CD4-positive, alpha-beta T cell treated with Interleukin-17A for 4 hours (primary cell): ENCODE data around the gene DYNC2LI1.

Experiments
- DNase-seq: peaks from one replicate; pipeline ENCODE4 v3.0.0-alpha.2; 2020; ENCODE audit warnings: mixed read lengths

The DYNC2LI1 gene

GRCh38 chr2:43764086-43764705, 9.6 kb upstream of the DYNC2LI1 start:
- DNase-seq: no peak

- DNase-seq: no peak
Measured at GRCh38 chr2:43766006-43766405, 7.8 kb upstream of the DYNC2LI1 start.

- no peak for DNase-seq
Measured at GRCh38 chr2:43774617-43775016, 778 bp downstream of the DYNC2LI1 start.

GRCh38 chr2:43776324-43776723, 2.5 kb downstream of the DYNC2LI1 start:
- DNase-seq: no peak

DNA sequence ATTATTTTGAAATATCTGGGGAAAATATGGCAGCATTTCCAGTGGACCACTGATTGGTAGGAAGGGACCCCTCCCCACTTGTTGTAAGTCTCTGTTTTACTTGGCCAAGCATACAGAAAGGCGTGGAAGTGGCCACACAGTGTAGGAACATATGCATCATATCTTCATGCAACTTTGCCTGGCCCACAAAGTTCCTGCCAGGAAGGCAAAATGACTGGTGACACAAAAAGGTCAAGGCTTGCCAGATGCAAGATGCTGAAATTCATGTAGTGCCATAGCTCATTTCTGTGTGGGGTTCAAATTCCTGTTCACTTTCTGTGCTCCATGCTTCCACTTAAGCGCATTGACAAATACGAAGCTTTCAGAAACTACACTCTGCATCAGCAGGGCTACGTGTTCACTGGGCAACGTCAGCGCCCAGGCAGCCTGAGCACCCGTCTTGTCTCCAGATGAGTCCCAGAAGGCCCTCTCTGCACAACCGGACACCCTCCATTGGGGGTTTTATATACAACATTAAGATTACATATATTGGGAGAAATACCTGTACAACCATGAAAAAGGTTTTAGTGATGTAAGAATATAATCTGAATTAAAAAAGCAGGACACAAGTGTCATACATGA, 3.6 kb downstream of the DYNC2LI1 start:
- DNase-seq: no peak

GRCh38 chr2:43778233-43778632, 4.4 kb downstream of the DYNC2LI1 start:
- no peak for DNase-seq

DNA sequence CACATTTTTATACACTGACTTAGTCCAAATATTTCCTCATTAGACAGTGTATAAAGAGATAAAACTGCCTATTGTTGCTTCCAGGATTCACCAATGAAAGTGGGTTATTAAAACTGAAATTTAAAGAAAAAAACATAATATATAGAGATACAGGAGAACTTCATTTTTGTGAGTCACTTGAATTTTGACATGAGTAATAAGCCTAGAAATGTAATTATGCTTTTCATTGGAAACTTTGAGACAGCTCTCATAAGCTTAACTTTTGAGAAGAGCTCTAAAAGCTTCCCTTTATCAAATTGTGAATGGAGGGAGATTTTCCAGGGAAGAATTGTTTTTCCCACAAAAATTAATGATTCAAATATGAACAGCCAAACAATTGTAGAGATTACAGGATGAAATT, 14.1 kb downstream of the DYNC2LI1 start:
- DNase-seq: no peak

DNA sequence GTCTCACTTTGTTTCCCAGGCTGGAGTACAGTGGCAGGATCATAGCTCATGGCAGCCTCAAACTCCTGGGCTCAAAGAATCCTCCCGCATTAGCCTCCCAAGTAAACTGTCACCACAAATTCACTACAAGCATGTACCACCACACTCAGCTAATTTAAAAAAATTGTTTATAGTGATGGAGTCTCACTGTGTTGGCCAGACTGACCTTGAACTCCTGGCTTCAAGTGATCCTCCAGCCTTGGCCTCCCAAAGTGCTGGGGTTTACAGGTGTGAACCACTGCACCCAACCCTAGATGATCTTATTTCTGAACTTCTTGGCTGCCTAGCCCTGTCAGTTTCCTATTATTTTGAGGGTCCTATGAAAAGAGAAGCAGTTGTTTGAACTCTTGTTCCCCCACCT, 14.8 kb downstream of the DYNC2LI1 start:
- DNase-seq: no peak

- no peak for DNase-seq
Measured at GRCh38 chr2:43790147-43790546, 16.3 kb downstream of the DYNC2LI1 start.

DNA sequence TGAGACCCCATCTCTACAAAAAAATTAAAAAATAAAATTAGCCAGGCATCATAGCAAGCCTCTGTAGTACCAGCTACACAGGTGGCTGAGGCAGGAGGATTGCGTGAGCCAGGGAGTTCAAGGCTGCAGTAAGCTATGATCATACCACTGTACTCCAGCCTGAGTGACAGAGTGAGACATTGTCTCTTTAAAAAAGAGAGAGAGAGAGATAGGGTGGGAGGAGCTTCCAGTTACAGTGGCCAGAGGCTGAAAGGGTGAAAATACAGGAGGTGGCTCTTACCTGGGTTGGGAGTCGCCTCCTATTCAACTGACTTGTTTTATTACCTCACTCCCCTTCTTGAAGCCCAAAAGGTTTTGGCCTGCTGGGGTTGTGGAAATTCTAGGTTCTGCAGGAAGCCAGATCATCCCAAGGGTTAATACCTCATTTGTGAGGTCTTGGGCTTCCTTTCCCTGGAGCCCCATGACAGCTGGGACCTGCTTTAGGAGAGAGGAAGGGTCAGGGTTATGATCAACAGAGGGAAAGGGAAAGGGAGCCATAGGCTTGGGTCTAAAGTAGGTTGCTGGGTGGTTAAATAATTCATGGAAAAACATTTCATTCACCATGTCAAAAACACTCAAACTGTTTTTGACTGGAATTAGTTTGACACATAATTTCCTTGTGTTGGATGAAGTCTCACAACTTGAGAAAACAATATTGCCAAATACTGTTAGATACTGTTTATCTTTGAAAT, 17.4 kb downstream of the DYNC2LI1 start:
- no peak for DNase-seq

GRCh38 chr2:43792653-43793052, 18.8 kb downstream of the DYNC2LI1 start:
- DNase-seq: no peak

DNA sequence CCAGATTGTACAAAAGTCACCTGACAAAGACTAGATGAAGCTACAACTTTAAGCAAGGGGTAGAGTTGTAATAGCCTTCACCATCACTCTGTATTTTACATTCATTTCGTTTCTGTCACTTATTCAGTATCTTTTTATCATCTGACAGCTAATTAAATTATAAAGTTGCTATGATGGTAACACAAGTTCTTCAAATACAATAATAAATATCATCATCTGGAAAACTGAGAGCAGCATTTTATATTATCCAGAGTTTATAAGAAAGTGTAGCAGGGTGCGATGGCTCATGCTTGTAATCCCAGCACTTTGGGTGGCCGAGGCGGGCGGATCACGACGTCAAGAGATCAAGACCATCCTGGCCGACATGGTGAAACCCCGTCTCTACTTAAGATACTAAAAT, 21.1 kb downstream of the DYNC2LI1 start:
- DNase-seq: no peak

DNA sequence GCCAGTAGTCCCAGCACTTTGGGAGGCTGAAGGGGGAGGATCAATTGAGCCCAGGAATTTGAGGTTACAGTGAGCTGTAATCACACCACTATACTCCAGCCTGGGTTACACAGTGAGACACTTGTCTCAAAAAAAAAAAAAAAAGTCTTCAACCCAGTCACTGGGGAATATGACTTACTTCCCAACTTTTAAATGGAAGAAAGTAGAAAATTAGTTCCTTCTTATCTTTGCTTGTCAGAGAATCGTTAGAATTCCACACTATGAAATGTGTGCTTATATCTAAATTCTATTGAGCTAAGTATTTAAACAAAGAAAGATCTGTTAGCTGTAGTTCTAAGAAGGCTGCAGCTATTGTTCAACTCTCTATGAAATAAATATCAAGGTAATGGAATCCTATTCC, 22.4 kb downstream of the DYNC2LI1 start:
- DNase-seq: no peak

DNA sequence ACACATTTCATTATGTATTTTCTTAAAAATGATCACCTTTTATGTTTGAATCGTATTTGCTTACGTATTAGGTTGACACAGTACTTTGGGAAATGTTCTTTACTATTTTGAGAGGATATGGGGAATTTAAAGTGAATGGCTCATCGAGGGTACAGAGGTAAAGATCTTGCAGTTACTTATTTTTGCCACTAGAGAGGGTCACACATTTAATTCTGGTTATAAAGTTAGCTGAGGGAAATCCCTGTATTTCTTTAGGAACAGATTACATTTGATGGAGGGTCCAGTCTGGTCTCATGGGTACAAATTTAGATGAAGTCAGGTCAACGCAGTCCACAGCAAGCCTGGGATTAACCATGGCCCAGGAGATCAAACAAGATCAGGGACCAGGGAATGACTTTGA, 24.5 kb downstream of the DYNC2LI1 start:
- DNase-seq: no peak

DNA sequence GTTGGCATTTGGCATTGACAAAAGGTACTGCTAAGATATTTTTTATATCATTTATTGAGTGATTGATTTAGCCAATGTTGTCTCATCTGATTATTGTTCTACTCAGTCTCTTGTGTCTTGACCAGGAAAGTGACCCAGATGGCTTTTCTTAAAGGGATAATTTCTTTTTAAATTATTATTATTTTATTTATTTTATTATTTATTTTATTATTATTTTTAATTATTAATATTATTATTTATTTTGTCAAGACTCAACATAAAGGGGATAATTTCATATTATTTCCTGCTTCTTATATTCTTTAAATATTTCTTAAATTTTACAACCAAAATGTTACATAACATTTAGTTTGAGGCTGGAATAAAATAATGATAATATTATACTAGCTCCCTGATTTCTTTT, 27.1 kb downstream of the DYNC2LI1 start:
- DNase-seq: no peak

- no peak for DNase-seq
Measured at GRCh38 chr2:43802135-43802534, 28.3 kb downstream of the DYNC2LI1 start.

GRCh38 chr2:43803113-43803512, 29.3 kb downstream of the DYNC2LI1 start:
- no peak for DNase-seq

GRCh38 chr2:43806719-43807031, 32.8 kb downstream of the DYNC2LI1 start:
- DNase-seq: no peak

GRCh38 chr2:43810452-43810851, 36.6 kb downstream of the DYNC2LI1 start:
- DNase-seq: no peak

DNA sequence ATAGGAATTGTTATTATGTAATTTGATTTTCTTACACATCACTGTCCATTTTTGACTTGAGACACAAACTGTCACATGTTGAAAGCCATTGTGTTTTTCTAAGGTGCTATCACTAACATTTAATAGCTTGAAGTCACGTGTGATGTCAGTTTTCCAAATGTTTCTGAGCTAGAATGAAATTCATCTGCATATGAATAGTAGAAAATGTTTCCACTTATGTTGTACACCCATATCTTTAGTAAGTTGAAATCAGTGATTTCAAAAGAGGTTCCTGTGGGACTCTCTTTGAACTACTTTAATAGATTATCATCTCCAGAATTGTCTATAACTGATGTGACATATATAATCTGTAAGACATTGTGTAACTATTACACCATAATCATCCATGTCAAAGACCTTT, 37.0 kb downstream of the DYNC2LI1 start:
- DNase-seq: no peak

DNA sequence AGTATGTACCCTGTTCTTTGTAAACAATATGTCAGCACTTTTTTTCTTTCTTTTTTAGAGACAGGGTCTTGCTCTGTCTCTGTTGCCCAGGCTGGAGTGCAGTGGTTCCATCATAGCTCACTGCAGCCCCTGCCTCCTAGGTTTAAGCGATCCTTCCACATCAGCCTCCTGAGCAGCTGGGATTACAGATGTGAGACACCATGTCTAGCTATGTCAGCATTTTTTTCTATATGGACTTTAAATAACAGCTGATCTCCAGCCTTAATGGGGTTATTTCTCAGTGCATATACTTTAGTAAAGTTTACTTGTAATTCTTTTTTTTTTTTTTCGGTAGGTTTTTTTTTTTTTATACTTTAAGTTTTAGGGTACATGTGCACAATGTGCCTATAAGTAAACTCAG, 38.2 kb downstream of the DYNC2LI1 start:
- no peak for DNase-seq

- DNase-seq: no peak
Measured at GRCh38 chr2:43812947-43813346, 39.1 kb downstream of the DYNC2LI1 start.

DNA sequence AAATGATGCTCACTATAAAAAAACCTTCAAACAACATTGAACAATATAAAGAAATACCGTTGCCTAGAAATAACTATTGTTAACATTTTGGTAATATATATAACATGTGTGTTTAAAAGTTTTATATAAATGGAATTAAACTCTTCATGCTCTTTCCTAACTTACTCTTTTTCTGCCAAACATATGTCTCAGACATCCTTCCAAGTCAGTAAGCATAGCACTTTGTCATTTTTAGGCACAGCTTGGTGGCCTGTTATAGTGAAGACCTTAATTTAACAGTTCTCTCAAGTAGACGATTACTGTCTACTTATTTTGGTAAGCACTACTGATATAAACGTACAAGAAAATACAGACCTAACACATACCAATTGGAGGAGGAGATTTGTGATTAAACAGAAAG, 40.9 kb downstream of the DYNC2LI1 start:
- no peak for DNase-seq

- no peak for DNase-seq
Measured at GRCh38 chr2:43818761-43819160, 44.9 kb downstream of the DYNC2LI1 start.
